Ectodermal cell (in vitro differentiated cells): ENCODE results near the gene CTRL.

Experiments used
- H3K27ac ChIP-seq: 2 replicates; pipeline ENCODE4 v1.7.0; 2013; ENCODE audit warnings: mild to moderate bottlenecking, low read depth, low read length; ENCODE audit not compliant: insufficient read depth, poor library complexity, severe bottlenecking
- H3K27me3 ChIP-seq: 2 replicates; pipeline ENCODE4 v1.7.0; 2013; ENCODE audit warnings: mild to moderate bottlenecking, low read length; ENCODE audit not compliant: insufficient read depth, control insufficient read depth, poor library complexity, severe bottlenecking
- H3K36me3 ChIP-seq: one replicate; pipeline ENCODE4 v1.7.0; 2013; ENCODE audit warnings: low read length; ENCODE audit not compliant: control insufficient read depth, insufficient read depth
- H3K4me1 ChIP-seq: one replicate; pipeline ENCODE4 v1.7.0; 2013; ENCODE audit warnings: low read length; ENCODE audit not compliant: control insufficient read depth, insufficient read depth
- H3K4me3 ChIP-seq: 2 replicates; pipeline ENCODE4 v1.7.0; 2013; ENCODE audit warnings: low read depth, low read length, control low read depth; ENCODE audit not compliant: insufficient read depth
- H3K9me3 ChIP-seq: 2 replicates; pipeline ENCODE4 v1.7.0; 2013; ENCODE audit warnings: mild to moderate bottlenecking, low read length, moderate library complexity; ENCODE audit not compliant: control insufficient read depth
- WGBS, 2 experiments: methylation state at CpG; one replicate each; pipeline ENCODE4 v1.1.7; 2013; ENCODE audit warnings: missing lambda C conversion rate in 2 of 2; 5-methylcytosine and 5-hydroxymethylcytosine counted together

The CTRL gene

GRCh38 chr16:67968400-67969253 lies 37.0 kb upstream of the CTRL start, which contains the start of gene SLC12A4:
TSS of gene SLC12A4 (minus strand) at chr16:67968637. CDS start at chr16:67968553, 84 bp downstream.
- WGBS, 2 experiments: 20 to 21% methylated on average over 78 of the region's 78 CpGs
- Histone ChIP-seq H3K36me3 (no peaks in the 10 kb centered on the region), H3K27me3 (peaks cover 21% of the 10 kb centered on the region), H3K4me1 (peaks cover 13% of the 10 kb centered on the region), H3K9me3 (no peaks in the 10 kb centered on the region), H3K4me3 (peak within 1 kb of the TSS; percentile 60), H3K27ac (no peak within 1 kb of the TSS)

- Histone ChIP-seq H3K4me3 (peak overlapping the region; percentile 60), H3K27me3 (peaks cover 21% of the 10 kb centered on the region), H3K27ac (no peak overlapping the region), H3K36me3 (no peaks in the 10 kb centered on the region), H3K4me1 (peaks cover 13% of the 10 kb centered on the region), H3K9me3 (no peaks in the 10 kb centered on the region)
- WGBS, 2 experiments: 2% methylated on average over 45 of the region's 45 CpGs
Observed at GRCh38 chr16:67967958-67968399, 36.3 kb upstream of the CTRL start.

- H3K27me3 ChIP-seq: peaks cover 21% of the 10 kb centered on the region
- H3K36me3 ChIP-seq: no peaks in the 10 kb centered on the region
- H3K27ac ChIP-seq: no peak overlapping the region
- 40 to 42% methylated on average over 18 of the region's 18 CpGs for WGBS, 2 experiments
- peaks cover 13% of the 10 kb centered on the region for H3K4me1 ChIP-seq
- peak overlapping the region; percentile 60 for H3K4me3 ChIP-seq
- no peaks in the 10 kb centered on the region for H3K9me3 ChIP-seq
Observed at GRCh38 chr16:67967183-67967957, 35.7 kb upstream of the CTRL start.

- no peak overlapping the region for H3K27ac ChIP-seq
- H3K4me1 ChIP-seq: peaks cover 13% of the 10 kb centered on the region
- H3K36me3 ChIP-seq: no peaks in the 10 kb centered on the region
- no peak overlapping the region for H3K4me3 ChIP-seq
- WGBS, 2 experiments: 67 to 71% methylated on average over 3 of the region's 3 CpGs
- H3K9me3 ChIP-seq: no peaks in the 10 kb centered on the region
- H3K27me3 ChIP-seq: peaks cover 21% of the 10 kb centered on the region
Observed at GRCh38 chr16:67966549-67967182, 35.0 kb upstream of the CTRL start.

- Histone ChIP-seq H3K4me3 (no peak overlapping the region), H3K9me3 (no peaks in the 10 kb centered on the region), H3K27ac (no peak overlapping the region), H3K36me3 (no peaks in the 10 kb centered on the region), H3K27me3 (peaks cover 21% of the 10 kb centered on the region), H3K4me1 (peaks cover 13% of the 10 kb centered on the region)
- 88 to 89% methylated on average over 11 of the region's 11 CpGs for whole genome bisulfite sequencing, 2 experiments
Observed at GRCh38 chr16:67965668-67966548, 34.2 kb upstream of the CTRL start.

GRCh38 chr16:67964477-67965131 lies 32.9 kb upstream of the CTRL start:
- H3K27ac ChIP-seq: no peak overlapping the region
- no peaks in the 10 kb centered on the region for H3K36me3 ChIP-seq
- WGBS, 2 experiments: 92 to 95% methylated on average over 6 of the region's 6 CpGs
- H3K4me3 ChIP-seq: no peak overlapping the region
- peaks cover 21% of the 10 kb centered on the region for H3K27me3 ChIP-seq
- peaks cover 13% of the 10 kb centered on the region for H3K4me1 ChIP-seq
- no peaks in the 10 kb centered on the region for H3K9me3 ChIP-seq

GRCh38 chr16:67963662-67964321 lies 32.1 kb upstream of the CTRL start:
- Histone ChIP-seq H3K9me3 (no peaks in the 10 kb centered on the region), H3K4me3 (no peak overlapping the region), H3K27me3 (peaks cover 18% of the 10 kb centered on the region), H3K36me3 (no peaks in the 10 kb centered on the region), H3K4me1 (peaks cover 13% of the 10 kb centered on the region), H3K27ac (no peak overlapping the region)
- 88 to 89% methylated on average over 32 of the region's 32 CpGs for WGBS, 2 experiments

GRCh38 chr16:67963292-67963661 lies 31.6 kb upstream of the CTRL start:
- H3K9me3 ChIP-seq: no peaks in the 10 kb centered on the region
- H3K4me1 ChIP-seq: peaks cover 13% of the 10 kb centered on the region
- no peaks in the 10 kb centered on the region for H3K36me3 ChIP-seq
- H3K4me3 ChIP-seq: no peak overlapping the region
- peaks cover 13% of the 10 kb centered on the region for H3K27me3 ChIP-seq
- WGBS, 2 experiments: 95 to 96% methylated on average over 2 of the region's 2 CpGs
- no peak overlapping the region for H3K27ac ChIP-seq

GRCh38 chr16:67962135-67962534 lies 30.5 kb upstream of the CTRL start:
- no peak overlapping the region for H3K4me3 ChIP-seq
- no peaks in the 10 kb centered on the region for H3K36me3 ChIP-seq
- no peaks in the 10 kb centered on the region for H3K9me3 ChIP-seq
- WGBS, 2 experiments: 93 to 95% methylated on average over 8 of the region's 8 CpGs
- peaks cover 9% of the 10 kb centered on the region for H3K4me1 ChIP-seq
- H3K27me3 ChIP-seq: peaks cover 1% of the 10 kb centered on the region
- H3K27ac ChIP-seq: no peak overlapping the region
